GM10248 (cell line): Measurements from ENCODE around the gene BTNL9.

Experiments used
- CTCF ChIA-PET: fragments of 300-600 bp; sonication (Branson Sonifier 250); formaldehyde crosslinking; extraction: SDS; loops from one replicate; lab custom pipeline; 2021; ENCODE audit warnings: antibody characterized with exemption; lab: Yijun Ruan, JAX
- POLR2A ChIA-PET: fragments of 350-650 bp; sonication (Branson Sonifier 250); formaldehyde crosslinking; extraction: SDS; loops from one replicate; lab custom pipeline; 2020; ENCODE audit warnings: antibody characterized with exemption; lab: Yijun Ruan, JAX
- DNase-seq: peaks from one replicate; pipeline ENCODE4 v3.0.0; 2012; ENCODE audit errors: extremely low spot score
- TF ChIP-seq, protein P1 (sequence below): IDR thresholded peaks from 2 replicates; pipeline ENCODE4 v1.5.1; 2012; ENCODE audit warnings: mild to moderate bottlenecking, low read depth; ENCODE audit errors: extremely low read depth, missing control alignments, control extremely low read depth

Gene BTNL9

DNA sequence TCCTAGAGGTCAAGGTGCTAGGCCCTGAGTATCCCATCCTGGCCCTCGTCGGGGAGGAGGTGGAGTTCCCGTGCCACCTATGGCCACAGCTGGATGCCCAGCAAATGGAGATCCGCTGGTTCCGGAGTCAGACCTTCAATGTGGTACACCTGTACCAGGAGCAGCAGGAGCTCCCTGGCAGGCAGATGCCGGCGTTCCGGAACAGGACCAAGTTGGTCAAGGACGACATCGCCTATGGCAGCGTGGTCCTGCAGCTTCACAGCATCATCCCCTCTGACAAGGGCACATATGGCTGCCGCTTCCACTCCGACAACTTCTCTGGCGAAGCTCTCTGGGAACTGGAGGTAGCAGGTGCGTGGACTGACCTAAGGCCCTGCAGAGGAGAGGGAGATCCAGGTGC, 7.9 kb downstream of the BTNL9 start:
- POLR2A ChIA-PET, result no interaction called here
- no peak for DNase-seq
- CTCF ChIA-PET, result interaction anchor here (1.2 kb wide), 1 partner anchor 8 kb away, joined by 3 read pairs; the partner anchor contains the start of gene BTNL9
- TF ChIP-seq, protein P1, sequence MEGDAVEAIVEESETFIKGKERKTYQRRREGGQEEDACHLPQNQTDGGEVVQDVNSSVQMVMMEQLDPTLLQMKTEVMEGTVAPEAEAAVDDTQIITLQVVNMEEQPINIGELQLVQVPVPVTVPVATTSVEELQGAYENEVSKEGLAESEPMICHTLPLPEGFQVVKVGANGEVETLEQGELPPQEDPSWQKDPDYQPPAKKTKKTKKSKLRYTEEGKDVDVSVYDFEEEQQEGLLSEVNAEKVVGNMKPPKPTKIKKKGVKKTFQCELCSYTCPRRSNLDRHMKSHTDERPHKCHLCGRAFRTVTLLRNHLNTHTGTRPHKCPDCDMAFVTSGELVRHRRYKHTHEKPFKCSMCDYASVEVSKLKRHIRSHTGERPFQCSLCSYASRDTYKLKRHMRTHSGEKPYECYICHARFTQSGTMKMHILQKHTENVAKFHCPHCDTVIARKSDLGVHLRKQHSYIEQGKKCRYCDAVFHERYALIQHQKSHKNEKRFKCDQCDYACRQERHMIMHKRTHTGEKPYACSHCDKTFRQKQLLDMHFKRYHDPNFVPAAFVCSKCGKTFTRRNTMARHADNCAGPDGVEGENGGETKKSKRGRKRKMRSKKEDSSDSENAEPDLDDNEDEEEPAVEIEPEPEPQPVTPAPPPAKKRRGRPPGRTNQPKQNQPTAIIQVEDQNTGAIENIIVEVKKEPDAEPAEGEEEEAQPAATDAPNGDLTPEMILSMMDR, result no peak

DNA sequence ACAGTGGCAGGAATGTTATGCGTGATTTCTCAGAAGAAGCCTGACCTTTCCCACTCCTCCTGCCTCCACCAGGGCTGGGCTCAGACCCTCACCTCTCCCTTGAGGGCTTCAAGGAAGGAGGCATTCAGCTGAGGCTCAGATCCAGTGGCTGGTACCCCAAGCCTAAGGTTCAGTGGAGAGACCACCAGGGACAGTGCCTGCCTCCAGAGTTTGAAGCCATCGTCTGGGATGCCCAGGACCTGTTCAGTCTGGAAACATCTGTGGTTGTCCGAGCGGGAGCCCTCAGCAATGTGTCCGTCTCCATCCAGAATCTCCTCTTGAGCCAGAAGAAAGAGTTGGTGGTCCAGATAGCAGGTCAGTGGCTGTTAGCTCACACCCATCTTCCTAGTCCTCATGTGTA, 9.9 kb downstream of the BTNL9 start:
- ChIA-PET POLR2A (no interaction called here), CTCF (no interaction called here)
- TF ChIP-seq, protein P1, result no peak
- no peak for DNase-seq

DNA sequence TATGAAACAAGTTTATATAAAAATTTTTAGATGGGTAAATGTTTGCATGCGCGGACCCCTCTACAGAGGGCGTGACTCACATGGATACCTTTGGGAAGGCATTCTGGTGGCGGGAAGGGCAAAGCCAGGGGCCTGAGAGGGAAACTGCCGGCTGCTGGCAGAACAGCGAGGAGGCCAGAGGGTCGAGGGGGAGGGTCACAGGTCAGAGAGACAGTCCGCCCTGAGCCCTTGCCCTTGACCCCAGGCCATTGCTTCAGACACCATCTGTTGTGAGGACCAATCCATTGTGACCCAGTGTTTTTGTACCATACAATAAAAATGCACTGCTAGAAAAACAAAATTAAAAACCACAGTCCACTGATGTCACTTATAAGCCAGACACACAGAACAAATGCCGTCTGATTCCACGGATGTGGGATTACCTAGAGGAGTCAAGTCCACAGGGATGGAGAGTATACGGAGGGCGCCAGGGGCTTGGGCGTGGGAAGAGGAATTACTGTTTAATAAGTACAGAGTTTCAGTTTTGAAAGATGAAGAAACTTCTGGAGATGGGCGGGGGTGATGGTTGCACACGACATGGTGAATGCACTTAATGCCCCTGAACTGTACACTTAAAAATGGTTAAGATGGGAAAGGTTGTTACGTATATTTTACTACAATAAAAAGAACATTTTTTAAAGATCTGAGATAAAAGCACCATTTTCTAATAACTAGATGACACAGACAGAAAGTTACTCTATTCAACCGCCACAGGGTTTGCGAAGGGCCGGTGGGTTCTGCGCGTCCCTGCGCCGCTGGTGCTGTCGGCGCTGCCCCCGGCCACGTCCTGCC, 12.0 kb downstream of the BTNL9 start:
- POLR2A ChIA-PET, result no interaction called here
- CTCF ChIA-PET, result no interaction called here
- DNase-seq, result no peak
- TF ChIP-seq, protein P1, result no peak

DNA sequence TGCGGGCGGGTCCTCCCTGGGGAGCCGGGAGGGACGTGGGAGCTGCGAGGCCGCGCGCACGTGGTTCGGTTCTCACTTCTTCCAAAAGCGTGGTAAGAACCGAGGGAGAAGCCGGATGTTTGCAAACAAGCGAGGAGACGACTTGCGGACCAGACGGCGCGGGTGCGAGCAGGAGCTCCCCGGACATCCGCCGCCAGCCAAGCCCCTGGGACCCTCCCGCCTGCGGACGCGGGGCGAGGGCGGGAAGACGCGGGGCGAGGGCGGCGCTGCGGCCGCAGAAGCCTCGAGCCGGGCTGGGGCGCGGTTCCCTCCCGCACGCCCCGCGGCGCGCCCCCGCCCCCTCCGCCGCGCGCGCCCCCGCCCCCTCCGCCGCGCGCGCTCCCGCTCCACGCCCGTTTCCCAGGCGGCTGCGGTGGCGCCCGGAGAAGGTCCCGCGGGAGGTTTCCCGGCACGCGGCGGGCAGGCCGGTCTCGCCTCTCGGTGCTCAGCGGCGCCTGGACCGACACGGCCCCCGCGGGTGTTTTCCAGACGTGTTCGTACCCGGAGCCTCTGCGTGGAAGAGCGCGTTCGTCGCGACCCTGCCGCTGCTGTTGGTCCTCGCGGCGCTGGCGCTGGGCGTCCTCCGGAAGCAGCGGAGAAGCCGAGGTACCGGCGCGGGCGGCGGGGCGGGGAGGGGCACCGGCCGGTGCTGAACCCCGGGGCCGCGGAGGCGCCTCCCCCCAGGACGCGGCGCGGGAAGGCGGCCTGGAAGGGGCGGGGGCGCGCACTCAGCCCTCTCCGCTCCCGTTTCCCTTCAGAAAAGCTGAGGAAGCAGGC, 12.8 kb downstream of the BTNL9 start:
- POLR2A ChIA-PET, result no interaction called here

DNA sequence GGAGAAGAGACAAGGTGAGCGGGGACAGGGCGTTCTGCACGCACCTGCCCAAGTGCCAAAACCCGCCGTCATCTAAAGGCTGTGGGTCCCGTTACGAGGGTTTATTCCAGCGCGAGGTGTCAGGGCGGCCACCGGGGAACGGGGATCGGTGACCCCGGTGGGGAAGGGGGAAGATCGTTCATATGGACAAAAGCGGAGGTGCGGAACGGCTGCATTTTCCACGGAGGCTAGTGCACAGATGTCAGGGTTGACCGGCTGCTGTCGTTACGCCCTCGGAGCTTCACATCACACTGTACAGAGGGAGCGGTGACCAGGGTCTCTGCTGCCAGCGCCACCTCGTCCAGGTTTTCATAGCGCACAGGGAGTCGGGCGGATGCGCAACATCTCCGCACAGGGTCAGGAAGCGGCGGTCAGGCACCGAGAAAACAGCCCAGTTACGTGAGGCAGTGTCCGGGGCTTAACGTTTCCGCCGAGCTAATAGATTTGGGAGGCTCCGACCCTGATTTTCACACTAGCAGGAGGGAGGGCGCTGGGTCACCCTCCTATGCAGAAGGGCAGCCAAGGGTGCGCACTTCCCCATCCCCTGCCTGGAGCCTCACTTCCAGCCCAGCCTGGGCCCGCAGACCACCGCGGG, 13.5 kb downstream of the BTNL9 start:
- ChIA-PET POLR2A (no interaction called here), CTCF (no interaction called here)
- TF ChIP-seq, protein P1, result no peak
- DNase-seq, result no peak

More for the DNA sequence above, 12.8 kb downstream of the BTNL9 start:
- CTCF ChIA-PET, result no interaction called here
- TF ChIP-seq, protein P1, result no peak
- no peak for DNase-seq

DNA sequence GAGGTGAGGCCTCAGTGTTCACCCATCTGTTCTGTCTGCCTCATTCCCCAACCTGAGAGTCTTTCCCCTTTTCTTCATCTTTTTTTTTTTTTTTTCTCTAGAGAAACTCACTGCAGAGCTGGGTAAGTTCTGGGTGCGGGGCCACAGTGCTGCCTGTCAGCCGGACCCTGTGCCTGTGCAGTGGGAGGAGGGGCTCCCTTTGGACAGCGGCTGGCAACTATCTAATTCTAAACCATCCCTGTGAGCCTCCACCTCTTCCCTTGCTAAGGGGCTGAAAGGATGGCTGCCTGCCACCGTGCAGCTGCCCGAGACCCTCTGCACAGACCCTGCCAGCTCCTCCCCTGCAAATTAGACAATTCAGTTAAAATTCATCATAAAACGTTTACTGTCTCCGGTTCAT, 14.1 kb downstream of the BTNL9 start:
- POLR2A ChIA-PET, result no interaction called here
- CTCF ChIA-PET, result interaction anchor here (0.9 kb wide), 1 partner anchor 12 kb away, joined by 3 read pairs; no protein-coding TSS in a partner anchor
- no peak for DNase-seq
- TF ChIP-seq, protein P1, result no peak
